ENCODE results near the gene RAB3A. TPM values are rescaled to one million over a fixed set of nuclear protein-coding genes. Genes with fewer than 3 reads are reported as not detected.

The RAB3A gene
- total and polyA plus RNA-seq, 2 experiments from 2014 or later: 1.4 to 1.9 TPM

GRCh38 chr19:18208098-18208951 is 4.5 kb upstream of the RAB3A start:
- DNase-seq: peak; percentile 95
- Histone ChIP-seq H3K9me3 (ENCODE audit: low read depth) (no peaks in the 10 kb centered on the region), H4K20me1 (ENCODE audit: insufficient read depth) (no peaks in the 10 kb centered on the region), H3K4me3 (peak overlapping the region; percentile 45), H3K79me2 (ENCODE audit: insufficient read depth) (no peaks in the 10 kb centered on the region), H3K4me1 (ENCODE audit: insufficient read depth) (peaks cover 17% of the 10 kb centered on the region), H3K9me2 (ENCODE audit: insufficient read depth) (no peaks in the 10 kb centered on the region), H3K4me2 (ENCODE audit: unreplicated experiment) (peak overlapping the region; percentile 68), H3K36me3 (ENCODE audit: low read depth) (no peaks in the 10 kb centered on the region), H3K27me3 (replicated peaks; ENCODE audit: insufficient read depth) (no peaks in the 10 kb centered on the region), H3K27ac (peak overlapping the region; percentile 79), H2AFZ (peak overlapping the region; percentile 2; the same call in 1 of the 2 replicates), H3K9ac (peak overlapping the region; percentile 47), H3F3A (ENCODE audit: insufficient read depth) (peaks cover 11% of the 10 kb centered on the region; the same call in 1 of the 2 replicates)
- 5 to 9% methylated on average over 31 to 32 of the region's 32 CpGs for WGBS, 2 experiments (ENCODE audit: low coverage in 1 of 2, low lambda C conversion rate in 2 of 2, missing lambda C conversion rate in 2 of 2)
- TF ChIP-seq EZH2 (IDR thresholded peaks at IDR 0.05; ENCODE audit: insufficient read depth, poor library complexity, severe bottlenecking): no peak
- TF ChIP-seq EZH2phosphoT487 (IDR thresholded peaks at IDR 0.05; ENCODE audit: insufficient read depth, low read depth): no peak
- in situ Hi-C loops (cut with MboI): no loop called here

DNA sequence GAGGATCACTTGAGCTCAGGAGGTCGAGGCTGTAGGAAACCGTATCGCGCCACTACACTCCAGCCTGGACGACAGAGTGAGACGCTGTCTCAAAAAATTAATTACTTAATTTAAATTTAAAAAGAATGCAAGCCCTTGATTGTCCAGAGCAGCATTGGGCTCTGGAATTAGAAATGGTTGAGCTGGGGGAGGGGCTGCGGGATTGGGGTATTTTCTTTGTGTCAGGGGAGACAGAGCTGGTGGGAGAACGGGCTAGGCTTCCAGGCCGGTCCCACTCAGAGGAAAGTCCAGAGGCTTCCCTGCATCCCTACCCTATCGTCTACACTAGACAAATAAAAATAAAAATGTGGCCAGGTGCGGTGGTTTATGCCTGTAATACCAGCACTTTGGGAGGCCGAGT is 2.2 kb upstream of the RAB3A start:
- H3K4me1 ChIP-seq (ENCODE audit: insufficient read depth): peaks cover 17% of the 10 kb centered on the region
- whole genome bisulfite sequencing, 2 experiments (ENCODE audit: low coverage in 1 of 2, low lambda C conversion rate in 2 of 2, missing lambda C conversion rate in 2 of 2): 94 to 97% methylated on average over 12 of the region's 12 CpGs
- no peaks in the 10 kb centered on the region for H3K79me2 ChIP-seq (ENCODE audit: insufficient read depth)
- H3K9ac ChIP-seq: no peak overlapping the region; the same call in 1 of the 2 replicates
- no peak overlapping the region for H3K4me3 ChIP-seq
- H3K9me2 ChIP-seq (ENCODE audit: insufficient read depth): no peaks in the 10 kb centered on the region
- no peaks in the 10 kb centered on the region for H4K20me1 ChIP-seq (ENCODE audit: insufficient read depth)
- no peaks in the 10 kb centered on the region for H3K9me3 ChIP-seq (ENCODE audit: low read depth)
- no peaks in the 10 kb centered on the region for H3K36me3 ChIP-seq (ENCODE audit: low read depth)
- no peak for DNase-seq
- H3K27ac ChIP-seq: no peak overlapping the region
- H2AFZ ChIP-seq: no peak overlapping the region
- H3K27me3 ChIP-seq (replicated peaks; ENCODE audit: insufficient read depth): no peaks in the 10 kb centered on the region
- H3K4me2 ChIP-seq (ENCODE audit: unreplicated experiment): no peak overlapping the region
- TF ChIP-seq EZH2phosphoT487 (IDR thresholded peaks at IDR 0.05; ENCODE audit: insufficient read depth, low read depth): no peak
- TF ChIP-seq EZH2 (IDR thresholded peaks at IDR 0.05; ENCODE audit: insufficient read depth, poor library complexity, severe bottlenecking): no peak
- in situ Hi-C loops (cut with MboI): no loop called here
- peaks cover 11% of the 10 kb centered on the region; the same call in 1 of the 2 replicates for H3F3A ChIP-seq (ENCODE audit: insufficient read depth)

DNA sequence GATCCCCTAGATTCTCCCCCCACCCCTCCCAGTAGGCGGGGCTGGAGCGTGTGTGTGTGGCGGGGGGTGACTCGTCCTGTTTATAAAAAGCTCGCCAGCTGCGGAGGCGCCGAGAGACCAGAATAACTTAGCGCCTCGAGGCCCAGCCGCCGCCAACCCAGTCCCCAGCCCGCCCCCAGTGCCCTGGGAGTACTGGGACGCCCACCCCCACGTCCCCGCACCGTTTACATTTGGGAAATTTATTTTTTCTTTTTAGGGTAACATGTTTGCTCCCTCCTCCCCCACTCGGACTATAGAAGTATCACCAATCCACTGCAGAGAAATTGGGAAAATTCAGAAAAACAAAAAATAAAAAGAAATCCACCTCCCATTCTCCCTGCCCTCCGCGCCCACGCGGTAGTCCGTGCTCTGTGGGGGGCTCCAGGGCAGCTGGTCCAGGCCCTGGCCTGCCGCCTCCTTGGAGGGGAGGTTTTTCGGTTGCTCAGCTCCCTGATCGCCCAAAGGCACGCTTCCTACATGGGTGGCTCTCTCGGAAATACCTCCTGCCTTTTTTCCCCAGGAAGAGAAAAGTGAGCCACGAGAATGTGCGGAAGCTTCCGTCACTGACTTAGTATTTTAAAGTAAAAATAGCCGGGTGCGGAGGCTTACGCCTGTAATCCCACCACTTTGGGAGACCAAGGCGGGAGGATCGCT is 1.5 kb upstream of the RAB3A start:
- Histone ChIP-seq H3K27ac (peak overlapping the region; percentile 98), H3F3A (ENCODE audit: insufficient read depth) (peaks cover 11% of the 10 kb centered on the region; the same call in 1 of the 2 replicates), H3K9me3 (ENCODE audit: low read depth) (no peaks in the 10 kb centered on the region), H3K79me2 (ENCODE audit: insufficient read depth) (no peaks in the 10 kb centered on the region), H3K9ac (peak overlapping the region; percentile 95), H3K4me3 (peak overlapping the region; percentile 79), H4K20me1 (ENCODE audit: insufficient read depth) (no peaks in the 10 kb centered on the region), H3K4me2 (ENCODE audit: unreplicated experiment) (peak overlapping the region; percentile 96), H3K27me3 (replicated peaks; ENCODE audit: insufficient read depth) (no peaks in the 10 kb centered on the region), H2AFZ (peak overlapping the region; percentile 84), H3K36me3 (ENCODE audit: low read depth) (no peaks in the 10 kb centered on the region), H3K9me2 (ENCODE audit: insufficient read depth) (no peaks in the 10 kb centered on the region), H3K4me1 (ENCODE audit: insufficient read depth) (peaks cover 15% of the 10 kb centered on the region)
- 22 to 30% methylated on average over 26 to 36 of the region's 36 CpGs for WGBS, 2 experiments (ENCODE audit: low coverage in 1 of 2, low lambda C conversion rate in 2 of 2, missing lambda C conversion rate in 2 of 2)
- in situ Hi-C loops (cut with MboI): no loop called here
- peak; percentile 92 for DNase-seq
- TF ChIP-seq EZH2 (IDR thresholded peaks at IDR 0.05; ENCODE audit: insufficient read depth, poor library complexity, severe bottlenecking): no peak
- no peak for TF ChIP-seq EZH2phosphoT487 (IDR thresholded peaks at IDR 0.05; ENCODE audit: insufficient read depth, low read depth)

DNA sequence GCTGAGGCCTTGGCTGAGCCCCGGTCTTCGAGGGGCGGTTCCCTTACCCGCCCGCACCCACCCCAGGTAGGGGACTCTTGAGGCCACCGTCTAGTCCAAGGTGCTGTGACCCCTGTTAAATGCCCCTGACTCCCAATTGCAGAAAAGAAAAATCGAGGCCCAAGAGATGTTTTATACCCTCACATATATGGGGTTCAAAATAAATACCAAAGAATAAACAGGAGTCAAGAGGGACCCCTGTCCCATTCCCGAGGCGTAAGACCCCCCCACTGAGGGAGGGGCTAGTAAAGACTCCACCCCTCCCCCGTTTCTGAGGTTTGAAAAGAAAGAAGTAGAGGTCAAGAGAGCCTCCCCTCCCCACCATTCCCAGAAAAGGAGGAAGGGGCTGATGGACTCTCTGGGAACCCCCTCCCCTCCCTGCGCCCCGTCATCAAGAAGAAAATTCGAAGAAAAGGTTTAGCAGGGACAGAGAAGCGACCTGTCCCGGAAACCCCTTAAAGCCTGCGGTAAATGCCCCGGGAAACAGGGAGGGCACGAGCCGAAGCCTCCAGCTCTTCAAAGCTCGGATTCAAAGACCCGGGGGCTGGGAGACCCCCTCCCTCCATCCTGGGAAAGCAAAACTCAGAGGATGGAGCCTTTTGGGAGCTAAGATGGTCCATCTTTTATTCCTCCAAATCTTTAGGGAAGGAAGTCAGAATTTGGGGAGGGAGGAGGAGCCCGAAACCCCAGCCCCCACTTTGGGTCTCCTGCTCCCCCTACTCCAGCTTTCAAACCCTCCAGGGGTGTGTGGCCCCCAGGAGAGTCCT is 755 bp upstream of the RAB3A start:
- WGBS, 2 experiments (ENCODE audit: low coverage in 1 of 2, low lambda C conversion rate in 2 of 2, missing lambda C conversion rate in 2 of 2): 1 to 3% methylated on average over 22 of the region's 22 CpGs
- H3K4me3 ChIP-seq: peak overlapping the region; percentile 79
- H3K36me3 ChIP-seq (ENCODE audit: low read depth): no peaks in the 10 kb centered on the region
- peaks cover 11% of the 10 kb centered on the region; the same call in 1 of the 2 replicates for H3F3A ChIP-seq (ENCODE audit: insufficient read depth)
- peak overlapping the region; percentile 95 for H3K9ac ChIP-seq
- peak overlapping the region; percentile 84 for H2AFZ ChIP-seq
- no peaks in the 10 kb centered on the region for H3K9me3 ChIP-seq (ENCODE audit: low read depth)
- no peaks in the 10 kb centered on the region for H3K79me2 ChIP-seq (ENCODE audit: insufficient read depth)
- H3K27me3 ChIP-seq (replicated peaks; ENCODE audit: insufficient read depth): no peaks in the 10 kb centered on the region
- in situ Hi-C loops (cut with MboI): no loop called here
- no peaks in the 10 kb centered on the region for H4K20me1 ChIP-seq (ENCODE audit: insufficient read depth)
- no peaks in the 10 kb centered on the region for H3K9me2 ChIP-seq (ENCODE audit: insufficient read depth)
- H3K4me1 ChIP-seq (ENCODE audit: insufficient read depth): peaks cover 14% of the 10 kb centered on the region
- peak overlapping the region; percentile 96 for H3K4me2 ChIP-seq (ENCODE audit: unreplicated experiment)
- DNase-seq: peak; percentile 64
- TF ChIP-seq EZH2phosphoT487 (IDR thresholded peaks at IDR 0.05; ENCODE audit: insufficient read depth, low read depth) (no peak), EZH2 (IDR thresholded peaks at IDR 0.05; ENCODE audit: insufficient read depth, poor library complexity, severe bottlenecking) (no peak)
- H3K27ac ChIP-seq: peak overlapping the region; percentile 98

Data from GM23248 (cell line).